Small intestine (tissue), 7 donors: ENCODE measurements around the gene ERC1. TPM values are rescaled to one million over a fixed set of nuclear protein-coding genes. Genes with fewer than 3 reads are reported as not detected.
A peak's percentile ranks its signal among the peaks of the same experiment; 100 is the strongest.

ENCODE experiments used
- DNase-seq, 2 donors: peaks; one replicate each; pipeline versions ENCODE4 v3.0.0 to v3.0.0-alpha.2; 2013
- FAIRE-seq: peaks from 2 replicates; lab custom pipeline; 2012; peaks lifted over from hg19 to GRCh38; lab: Jason Lieb, UNC
- H3K27ac ChIP-seq, 3 donors: one replicate each; pipeline ENCODE4 v1.5.1; 2013; ENCODE audit warnings: low read length in 2 of 3, mild to moderate bottlenecking in 2 of 3, control low read depth in 1 of 3, inconsistent platforms in 1 of 3, low read depth in 1 of 3, moderate library complexity in 1 of 3
- H3K27me3 ChIP-seq, 3 donors: one replicate each; pipeline ENCODE4 v1.6.1; 2013; ENCODE audit warnings: low read length in 3 of 3, inconsistent platforms in 1 of 3; ENCODE audit not compliant: control insufficient read depth in 3 of 3, insufficient read depth in 3 of 3
- H3K36me3 ChIP-seq, 3 donors: one replicate each; pipeline ENCODE4 v1.6.1; 2013; ENCODE audit warnings: low read length in 3 of 3, inconsistent platforms in 1 of 3, low read depth in 1 of 3, mild to moderate bottlenecking in 1 of 3, moderate library complexity in 1 of 3; ENCODE audit not compliant: control insufficient read depth in 3 of 3, insufficient read depth in 2 of 3
- H3K4me1 ChIP-seq, 3 donors: one replicate each; pipeline ENCODE4 v1.6.1; 2013; ENCODE audit warnings: low read length in 2 of 3, inconsistent platforms in 1 of 3, low read depth in 1 of 3, mild to moderate bottlenecking in 1 of 3, moderate library complexity in 1 of 3; ENCODE audit not compliant: control insufficient read depth in 3 of 3, insufficient read depth in 2 of 3
- H3K4me3 ChIP-seq, 3 donors: one replicate each; pipeline ENCODE4 v1.5.1; 2013; ENCODE audit warnings: low read length in 3 of 3, control low read depth in 1 of 3, inconsistent platforms in 1 of 3, low read depth in 1 of 3, mild to moderate bottlenecking in 1 of 3, moderate library complexity in 1 of 3
- H3K9me3 ChIP-seq, 2 donors: one replicate each; pipeline ENCODE4 v1.6.1; 2013; ENCODE audit warnings: low read depth in 1 of 2, low read length in 1 of 2; ENCODE audit not compliant: control insufficient read depth in 2 of 2, insufficient read depth in 1 of 2
- WGBS, 3 donors: extraction: QIAGEN DNeasy Blood & Tissue Kit; methylation state at CpG; one replicate each; pipeline ENCODE4 v1.1.7; 2013; 5-methylcytosine and 5-hydroxymethylcytosine counted together
- polyA plus RNA-seq, 4 donors: library from polyadenylated mRNA; stranded (reverse) in 3 of 4; unstranded in 1 of 4; fragments of 200-250 nt in 3 of 4; fragments of 120-200 nt in 1 of 4; gene quantifications; one replicate each; pipeline versions ENCODE4 v1.2.1 to v1.2.3, GENCODE V29; 2013
- donor health status: healthy with polysubstance abuse.
- donor health status: control.
- donor health status: control.
- donor health status: Bipolar disorder and iron deficiency.
- donor health status: healthy.

Gene ERC1
- polyA plus RNA-seq, 4 donors: 1.8 to 16.7 (median 6.1) TPM

DNA sequence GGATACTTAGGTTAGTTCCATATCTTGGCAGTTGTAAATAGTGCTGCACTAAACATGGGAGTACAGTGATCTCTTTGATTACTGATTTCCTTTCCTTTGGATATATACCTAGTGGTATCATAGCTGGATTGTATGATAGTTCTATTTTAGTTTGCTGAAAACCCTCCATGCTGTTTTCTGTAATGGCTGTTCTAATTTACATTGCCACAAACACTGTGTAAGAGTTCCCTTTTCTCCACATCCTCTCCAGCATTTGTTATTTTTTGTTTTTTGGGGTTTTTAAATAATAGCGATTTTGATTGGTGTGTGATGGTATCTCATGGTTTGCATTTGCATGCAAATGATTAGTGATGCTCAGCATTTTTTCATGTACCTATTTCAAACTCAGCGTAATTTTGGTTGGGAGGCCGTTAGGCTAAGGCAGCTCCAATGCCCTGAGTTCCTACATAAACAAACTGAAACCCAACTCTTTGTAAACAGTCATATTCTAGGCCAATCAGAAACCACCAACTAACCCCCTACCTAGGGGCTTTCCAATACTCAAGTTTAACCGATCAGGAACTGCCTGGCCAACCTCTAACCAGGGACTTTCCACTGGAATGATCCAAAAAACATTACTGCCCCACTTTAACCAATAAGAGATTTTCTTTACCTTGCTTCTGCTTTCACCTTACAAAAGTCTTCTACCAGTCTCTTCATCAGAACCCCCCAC, 431.7 kb downstream of the ERC1 start:
- no peaks in the 10 kb centered on the region for H3K4me1 ChIP-seq
- WGBS, 3 donors: 78 to 91% (median 80%) methylated on average over 4 of the region's 4 CpGs
- no peak overlapping the region for H3K4me3 ChIP-seq
- FAIRE-seq (no peak), DNase-seq (no peak)
- peaks cover 2 to 19% of the 10 kb centered on the region in 2 donors for H3K9me3 ChIP-seq
- H3K27me3 ChIP-seq: no peaks in the 10 kb centered on the region
- H3K36me3 ChIP-seq: peaks cover 0 to 3% (median 2%) of the 10 kb centered on the region in 3 donors
- H3K27ac ChIP-seq: no peak overlapping the region

GRCh38 chr12:1424674-1425395, 433.8 kb downstream of the ERC1 start:
- no peaks in the 10 kb centered on the region for H3K27me3 ChIP-seq
- no peak for DNase-seq
- peaks cover 0 to 2% (median 0%) of the 10 kb centered on the region in 3 donors for H3K36me3 ChIP-seq
- no peak overlapping the region for H3K4me3 ChIP-seq
- H3K9me3 ChIP-seq: peaks cover 2 to 19% of the 10 kb centered on the region in 2 donors
- FAIRE-seq: no peak
- 75 to 81% (median 80%) methylated on average over 4 of the region's 4 CpGs for WGBS, 3 donors
- H3K4me1 ChIP-seq: no peaks in the 10 kb centered on the region
- H3K27ac ChIP-seq: no peak overlapping the region

DNA sequence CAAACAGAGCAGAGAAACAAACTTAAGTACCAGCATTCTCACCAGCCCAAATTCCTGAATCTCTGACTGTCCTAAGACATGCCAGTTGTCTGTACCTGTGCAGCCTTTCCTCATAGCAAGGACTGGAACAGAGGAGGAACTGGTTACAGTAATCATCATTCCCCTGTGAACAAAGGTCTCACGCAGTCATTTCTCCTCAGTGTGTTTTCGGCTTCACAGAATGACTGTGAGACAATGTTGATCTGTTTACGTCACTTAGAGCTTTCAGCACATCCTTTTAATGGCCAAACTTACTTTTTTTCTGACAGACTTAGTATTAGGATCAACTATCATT, 434.3 kb downstream of the ERC1 start:
- Histone ChIP-seq H3K9me3 (peaks cover 2 to 17% of the 10 kb centered on the region in 2 donors), H3K27me3 (no peaks in the 10 kb centered on the region), H3K4me1 (no peaks in the 10 kb centered on the region), H3K4me3 (no peak overlapping the region), H3K36me3 (peaks cover 0 to 2% (median 0%) of the 10 kb centered on the region in 3 donors), H3K27ac (no peak overlapping the region)
- no peak for DNase-seq
- 87 to 91% (median 88%) methylated on average over 3 of the region's 3 CpGs for WGBS, 3 donors
- no peak for FAIRE-seq

DNA sequence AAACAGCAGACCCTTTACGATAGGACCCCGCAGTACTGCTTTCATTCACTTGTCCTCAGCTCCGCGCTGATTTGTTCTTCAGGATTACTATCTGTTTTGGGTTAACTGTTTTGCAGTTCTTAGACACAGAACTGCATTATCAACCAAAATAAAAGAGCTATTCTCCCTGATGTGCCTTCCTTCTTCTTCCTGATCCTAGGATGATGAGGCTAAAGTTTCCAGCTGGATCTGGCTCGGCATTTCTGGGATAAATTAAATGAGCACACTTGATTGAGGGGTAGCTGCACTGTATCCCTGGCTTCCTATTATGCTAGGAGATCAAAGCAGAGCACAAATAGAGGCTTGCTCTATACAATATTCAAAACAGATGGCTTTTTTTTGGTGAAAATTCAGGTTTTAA, 437.6 kb downstream of the ERC1 start:
- Histone ChIP-seq H3K4me1 (no peaks in the 10 kb centered on the region), H3K4me3 (no peak overlapping the region), H3K27ac (no peak overlapping the region), H3K9me3 (no peaks in the 10 kb centered on the region), H3K36me3 (no peaks in the 10 kb centered on the region), H3K27me3 (no peaks in the 10 kb centered on the region)
- DNase-seq (no peak), FAIRE-seq (no peak)
- 95 to 98% (median 98%) methylated on average over 5 of the region's 5 CpGs for WGBS, 3 donors

GRCh38 chr12:1429980-1430379, 439.0 kb downstream of the ERC1 start:
- Histone ChIP-seq H3K4me1 (peaks cover 0 to 1% (median 0%) of the 10 kb centered on the region in 3 donors), H3K4me3 (no peak overlapping the region), H3K27me3 (no peaks in the 10 kb centered on the region), H3K36me3 (no peaks in the 10 kb centered on the region), H3K27ac (no peak overlapping the region), H3K9me3 (no peaks in the 10 kb centered on the region)
- DNase-seq (no peak), FAIRE-seq (no peak)
- 88 to 96% (median 94%) methylated on average over 4 of the region's 4 CpGs for WGBS, 3 donors

DNA sequence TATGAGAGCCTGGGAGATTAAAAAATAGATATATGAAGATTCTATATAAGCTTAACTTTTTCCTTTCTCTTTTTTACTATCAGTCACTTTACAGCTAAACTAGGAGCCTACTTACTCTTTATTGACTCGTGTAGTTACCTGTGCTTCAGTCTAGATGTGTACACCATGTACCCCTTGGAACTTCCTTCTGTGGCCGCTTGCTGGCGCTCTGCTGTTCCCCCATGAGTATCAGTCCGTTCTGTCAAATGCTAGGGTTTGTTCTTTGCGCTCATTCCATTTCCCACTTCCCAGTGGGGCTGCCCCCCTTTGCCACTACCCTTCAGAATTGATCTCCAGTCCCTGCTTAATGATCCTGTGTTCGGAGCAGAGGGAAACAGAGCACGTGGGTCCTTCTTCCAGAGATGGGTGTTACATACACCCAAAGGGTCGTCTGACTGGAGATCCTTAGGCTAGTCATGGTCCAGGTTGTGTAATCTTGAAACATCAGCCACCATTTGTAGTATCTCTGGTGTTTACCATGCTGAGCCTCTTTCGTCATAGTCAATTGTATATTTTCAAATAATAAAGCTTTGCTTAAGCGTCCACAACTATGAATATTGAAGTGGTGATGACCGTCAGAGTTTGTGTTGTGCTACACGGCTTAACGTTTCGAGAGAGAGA, 443.4 kb downstream of the ERC1 start:
- FAIRE-seq (no peak), DNase-seq (no peak)
- Histone ChIP-seq H3K36me3 (no peaks in the 10 kb centered on the region), H3K4me3 (no peak overlapping the region), H3K9me3 (no peaks in the 10 kb centered on the region), H3K27me3 (no peaks in the 10 kb centered on the region), H3K4me1 (peaks cover 2 to 5% (median 3%) of the 10 kb centered on the region in 3 donors), H3K27ac (no peak overlapping the region)
- 77 to 86% (median 85%) methylated on average over 14 of the region's 14 CpGs for WGBS, 3 donors

- H3K27ac ChIP-seq: peak overlapping the region in 1 of 3 donors; percentile 34
- no peak overlapping the region for H3K4me3 ChIP-seq
- FAIRE-seq: no peak
- H3K9me3 ChIP-seq: no peaks in the 10 kb centered on the region
- no peaks in the 10 kb centered on the region for H3K27me3 ChIP-seq
- peak in 1 of 2 donors; percentile 2 for DNase-seq
- H3K36me3 ChIP-seq: no peaks in the 10 kb centered on the region
- H3K4me1 ChIP-seq: peaks cover 2 to 5% (median 3%) of the 10 kb centered on the region in 3 donors
- WGBS, 3 donors: 17 to 49% (median 46%) methylated on average over 3 of the region's 3 CpGs
These were observed 444.0 kb downstream of the ERC1 start for GRCh38 chr12:1435044-1435443.

DNA sequence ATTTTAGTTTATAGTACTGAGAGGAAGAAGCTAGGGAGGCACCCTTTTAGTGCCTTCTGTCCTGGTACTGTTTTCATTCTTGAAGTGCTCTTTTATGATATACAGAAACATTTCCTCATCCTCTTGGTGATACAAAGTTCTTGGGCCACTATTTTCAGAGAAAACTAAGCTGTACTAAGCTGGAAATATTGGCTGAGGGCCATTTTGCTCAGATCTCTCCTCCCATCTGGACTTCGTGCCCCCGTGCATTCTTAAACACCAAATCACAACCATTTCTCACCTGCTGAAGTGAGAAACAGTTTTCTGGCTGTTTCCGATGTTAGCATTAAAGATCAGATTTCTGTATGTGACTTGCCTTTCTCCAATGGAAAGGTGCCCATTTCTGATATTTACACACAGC, 444.4 kb downstream of the ERC1 start:
- Histone ChIP-seq H3K9me3 (no peaks in the 10 kb centered on the region), H3K4me3 (no peak overlapping the region), H3K27ac (peak overlapping the region in 1 of 3 donors; percentile 34), H3K27me3 (no peaks in the 10 kb centered on the region), H3K4me1 (peaks cover 2 to 5% (median 3%) of the 10 kb centered on the region in 3 donors), H3K36me3 (no peaks in the 10 kb centered on the region)
- DNase-seq (peak; percentile 70 to 80), FAIRE-seq (no peak)
- 14 to 47% (median 39%) methylated on average over 3 of the region's 3 CpGs for WGBS, 3 donors
